OCI-LY3 (cell line): ENCODE results near the gene NUP153.
A peak's percentile ranks its signal among the peaks of the same experiment; 100 is the strongest.

Experiments used
- H2AFZ ChIP-seq: fragments of 200-600, 300-600 bp; shearing (Covaris generic); 2 replicates; pipeline ENCODE4 v1.6.0; 2014; ENCODE audit warnings: antibody characterized with exemption, low read depth, low read length
- H3K27ac ChIP-seq: fragments of 200-600, 300-600 bp; sonication (generic); 2 replicates; pipeline ENCODE4 v1.5.1; 2014; ENCODE audit warnings: mild to moderate bottlenecking, low read length, moderate library complexity, mixed read lengths
- H3K27me3 ChIP-seq: fragments of 200-600, 300-600 bp; sonication (generic); 2 replicates; pipeline ENCODE4 v1.6.1; 2014; ENCODE audit warnings: low read depth, low read length, mixed read lengths
- H3K36me3 ChIP-seq: fragments of 200-600, 300-600 bp; sonication (generic); replicated peaks from 2 replicates; pipeline ENCODE3; 2014; ENCODE audit warnings: low read depth, low read length, mixed read lengths
- H3K4me1 ChIP-seq: fragments of 300-600, 200-600 bp; sonication (generic); 2 replicates; pipeline ENCODE4 v1.6.1; 2014; ENCODE audit warnings: low read length, mixed read lengths
- H3K4me2 ChIP-seq: fragments of 200-600, 300-600 bp; sonication (generic); 2 replicates; pipeline ENCODE4 v1.6.1; 2014; ENCODE audit warnings: low read length, mixed read lengths
- H3K4me3 ChIP-seq: fragments of 300-600, 200-600 bp; sonication (generic); 2 replicates; pipeline ENCODE4 v1.5.1; 2014; ENCODE audit warnings: antibody characterized with exemption, mild to moderate bottlenecking, low read length, moderate library complexity
- H3K79me2 ChIP-seq: fragments of 300-600, 200-600 bp; shearing (Covaris generic); 2 replicates; pipeline ENCODE4 v1.6.1; 2014; ENCODE audit warnings: mild to moderate bottlenecking, low read length, mixed read lengths
- H3K9ac ChIP-seq: fragments of 300-600, 200-600 bp; shearing (Covaris generic); 2 replicates; pipeline ENCODE4 v1.6.0; 2014; ENCODE audit warnings: mild to moderate bottlenecking, low read length, moderate library complexity
- H3K9me3 ChIP-seq: fragments of 200-600, 300-600 bp; shearing (Covaris generic); 2 replicates; pipeline ENCODE4 v1.6.1; 2014; ENCODE audit warnings: low read length, mixed read lengths; ENCODE audit not compliant: insufficient read depth
- H4K20me1 ChIP-seq: fragments of 200-600, 300-600 bp; sonication (generic); 2 replicates; pipeline ENCODE4 v1.6.1; 2016; ENCODE audit warnings: low read length, mixed read lengths; ENCODE audit not compliant: insufficient read depth
- EZH2phosphoT487 ChIP-seq: fragments of 200-600 bp; shearing (Covaris generic); IDR thresholded peaks from 2 replicates; pipeline ENCODE4 v1.6.1; 2018; ENCODE audit warnings: antibody characterized with exemption, mixed run types, low read depth
- TF ChIP-seq, protein P1 (sequence below): fragments of 200-600, 300-600 bp; sonication (generic); IDR thresholded peaks from 2 replicates; pipeline ENCODE4 v1.5.1; 2014; ENCODE audit warnings: antibody characterized with exemption, low read length, low read depth

NUP153 gene

DNA sequence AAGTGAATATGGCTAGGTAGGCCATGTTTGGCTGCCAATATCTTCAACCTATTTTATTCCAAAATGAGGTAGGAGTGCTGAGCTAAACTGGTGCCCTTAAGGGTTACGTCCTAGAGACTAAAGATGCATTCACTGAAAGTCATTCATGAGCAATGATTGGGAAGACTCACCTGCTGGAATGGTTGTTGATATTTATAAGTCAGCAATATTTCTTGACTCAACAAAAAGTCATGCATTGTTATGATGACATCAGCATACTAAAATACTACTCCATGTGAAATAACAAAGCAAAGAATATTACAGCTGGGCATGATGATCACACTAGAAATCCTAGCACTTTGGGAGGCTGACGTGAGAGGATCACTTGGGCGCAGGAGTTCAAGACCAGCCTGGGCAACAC lies 17.6 kb upstream of the NUP153 start:
- no peaks in the 10 kb centered on the region for H3K9me3 ChIP-seq
- no peak overlapping the region for H3K4me3 ChIP-seq
- no peak overlapping the region for H2AFZ ChIP-seq
- H3K4me2 ChIP-seq = no peak overlapping the region
- H3K27me3 ChIP-seq = no peaks in the 10 kb centered on the region; the same call in 1 of the 2 replicates
- no peaks in the 10 kb centered on the region for H3K36me3 ChIP-seq
- no peak overlapping the region for H3K27ac ChIP-seq
- no peak overlapping the region for H3K9ac ChIP-seq
- no peaks in the 10 kb centered on the region for H3K79me2 ChIP-seq
- no peaks in the 10 kb centered on the region for H3K4me1 ChIP-seq
- H4K20me1 ChIP-seq = no peaks in the 10 kb centered on the region
- no peak for TF ChIP-seq EZH2phosphoT487
- TF ChIP-seq, protein P1, sequence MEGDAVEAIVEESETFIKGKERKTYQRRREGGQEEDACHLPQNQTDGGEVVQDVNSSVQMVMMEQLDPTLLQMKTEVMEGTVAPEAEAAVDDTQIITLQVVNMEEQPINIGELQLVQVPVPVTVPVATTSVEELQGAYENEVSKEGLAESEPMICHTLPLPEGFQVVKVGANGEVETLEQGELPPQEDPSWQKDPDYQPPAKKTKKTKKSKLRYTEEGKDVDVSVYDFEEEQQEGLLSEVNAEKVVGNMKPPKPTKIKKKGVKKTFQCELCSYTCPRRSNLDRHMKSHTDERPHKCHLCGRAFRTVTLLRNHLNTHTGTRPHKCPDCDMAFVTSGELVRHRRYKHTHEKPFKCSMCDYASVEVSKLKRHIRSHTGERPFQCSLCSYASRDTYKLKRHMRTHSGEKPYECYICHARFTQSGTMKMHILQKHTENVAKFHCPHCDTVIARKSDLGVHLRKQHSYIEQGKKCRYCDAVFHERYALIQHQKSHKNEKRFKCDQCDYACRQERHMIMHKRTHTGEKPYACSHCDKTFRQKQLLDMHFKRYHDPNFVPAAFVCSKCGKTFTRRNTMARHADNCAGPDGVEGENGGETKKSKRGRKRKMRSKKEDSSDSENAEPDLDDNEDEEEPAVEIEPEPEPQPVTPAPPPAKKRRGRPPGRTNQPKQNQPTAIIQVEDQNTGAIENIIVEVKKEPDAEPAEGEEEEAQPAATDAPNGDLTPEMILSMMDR = no peak

DNA sequence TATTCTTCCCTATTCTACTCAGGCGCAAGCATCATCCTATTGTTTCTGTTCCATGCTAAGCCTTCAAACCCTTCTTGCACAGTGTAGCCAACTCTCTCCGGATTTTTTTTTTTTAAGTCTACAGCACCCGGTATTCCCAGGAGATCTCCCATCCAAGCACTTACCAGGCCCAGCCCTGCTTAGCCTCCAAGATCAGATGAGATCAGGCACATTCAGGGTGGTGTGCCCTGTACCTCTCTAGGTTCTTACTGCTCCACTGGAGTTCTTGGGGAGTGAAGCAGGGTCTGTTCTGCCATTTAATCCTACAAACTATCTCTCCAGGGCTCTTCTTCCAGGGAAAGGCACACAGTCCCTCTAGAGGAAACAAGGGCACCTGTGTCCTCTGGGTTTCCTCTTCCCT lies 14.9 kb upstream of the NUP153 start:
- no peaks in the 10 kb centered on the region; the same call in 1 of the 2 replicates for H3K27me3 ChIP-seq

DNA sequence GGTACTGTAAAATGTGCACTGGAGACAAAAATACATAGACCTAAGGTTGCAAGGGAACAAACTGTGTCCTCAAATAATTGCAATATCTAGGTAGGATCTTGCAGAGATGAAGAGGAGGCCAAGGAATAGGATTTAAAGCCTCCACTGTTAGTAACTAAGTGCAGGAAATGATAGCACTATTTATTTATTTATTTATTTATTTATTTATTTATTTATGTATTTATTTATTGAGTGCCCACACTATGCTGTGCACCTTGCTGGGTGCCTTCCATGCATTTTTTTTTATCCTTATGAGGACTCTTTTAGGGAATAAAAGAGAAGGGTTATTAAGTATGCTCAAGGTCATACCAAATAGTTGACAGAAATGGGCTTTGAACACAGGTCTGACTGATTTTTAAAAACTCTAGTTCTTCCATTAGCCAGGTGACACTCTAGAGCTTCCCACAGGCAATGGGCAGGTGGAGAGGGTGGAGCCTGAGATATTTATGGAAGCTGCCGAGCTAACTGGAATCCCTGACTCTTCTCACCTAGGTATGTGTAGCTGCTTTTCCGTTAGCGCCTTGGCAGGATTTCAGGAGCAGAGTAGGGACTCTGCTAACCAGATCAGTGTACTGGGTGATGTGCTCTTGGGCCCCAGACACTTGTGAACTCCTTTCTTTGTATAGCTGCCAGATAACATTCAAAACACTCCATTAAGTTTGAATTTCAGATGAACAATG lies 12.8 kb upstream of the NUP153 start:
- no peaks in the 10 kb centered on the region; the same call in 1 of the 2 replicates for H3K27me3 ChIP-seq
- H3K9ac ChIP-seq = no peak overlapping the region
- H3K4me2 ChIP-seq = no peak overlapping the region
- H3K27ac ChIP-seq = no peak overlapping the region
- no peaks in the 10 kb centered on the region for H3K9me3 ChIP-seq
- no peak for TF ChIP-seq EZH2phosphoT487
- TF ChIP-seq, protein P1 = no peak
- no peak overlapping the region for H2AFZ ChIP-seq
- H3K4me3 ChIP-seq = no peak overlapping the region
- no peaks in the 10 kb centered on the region for H3K79me2 ChIP-seq
- peaks cover 7% of the 10 kb centered on the region for H3K4me1 ChIP-seq
- no peaks in the 10 kb centered on the region for H3K36me3 ChIP-seq
- H4K20me1 ChIP-seq = no peaks in the 10 kb centered on the region

More for the DNA sequence above, 14.9 kb upstream of the NUP153 start:
- Histone ChIP-seq H4K20me1 (no peaks in the 10 kb centered on the region), H3K9ac (no peak overlapping the region), H3K4me3 (no peak overlapping the region), H3K9me3 (no peaks in the 10 kb centered on the region), H3K27ac (no peak overlapping the region), H3K4me2 (no peak overlapping the region), H3K36me3 (no peaks in the 10 kb centered on the region), H2AFZ (no peak overlapping the region), H3K79me2 (no peaks in the 10 kb centered on the region), H3K4me1 (no peaks in the 10 kb centered on the region)
- TF ChIP-seq EZH2phosphoT487 = no peak
- TF ChIP-seq, protein P1 = no peak

DNA sequence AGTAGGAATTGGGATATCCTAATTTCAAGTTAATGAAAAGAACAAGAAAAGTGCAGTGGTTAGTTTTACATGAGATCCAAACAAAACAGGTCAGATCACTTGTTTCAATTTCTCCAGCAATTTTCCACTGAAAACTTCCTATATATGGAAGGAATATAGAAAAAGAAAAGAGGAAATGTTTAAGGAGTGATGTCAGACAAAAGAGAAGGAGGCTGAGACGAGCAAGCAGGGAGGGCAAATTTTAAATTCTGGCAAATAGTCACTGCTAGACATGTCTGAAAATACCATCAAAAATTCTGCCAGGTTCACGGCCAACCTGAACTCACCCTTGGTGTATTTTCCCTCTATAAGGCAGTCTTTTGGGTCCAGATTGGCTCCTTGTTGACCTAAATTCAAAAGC lies 9.5 kb upstream of the NUP153 start:
- Histone ChIP-seq H4K20me1 (no peaks in the 10 kb centered on the region), H3K27ac (no peak overlapping the region), H3K36me3 (no peaks in the 10 kb centered on the region), H3K27me3 (no peaks in the 10 kb centered on the region), H3K4me1 (peaks cover 7% of the 10 kb centered on the region), H3K9me3 (no peaks in the 10 kb centered on the region), H3K4me2 (0 out of 2 replicates have a peak overlapping the region, but pooled peaks have one; percentile 17), H3K9ac (no peak overlapping the region), H3K4me3 (no peak overlapping the region), H2AFZ (peak overlapping the region; percentile 54; the same call in 1 of the 2 replicates), H3K79me2 (no peaks in the 10 kb centered on the region)
- no peak for TF ChIP-seq EZH2phosphoT487
- TF ChIP-seq, protein P1 = no peak
